Kidney tubule cell (primary cell): ENCODE results near the gene RASGRF1.
"Not testable (repeated sequence)": the region's sequence is repeated elsewhere in the genome, so short reads cannot be mapped to it uniquely, and the experiment has no call there.

Experiments used
- DNase-seq: peaks from one replicate; pipeline ENCODE4 v3.0.0-alpha.2; 2018; ENCODE audit warnings: low spot score

Gene RASGRF1

DNA sequence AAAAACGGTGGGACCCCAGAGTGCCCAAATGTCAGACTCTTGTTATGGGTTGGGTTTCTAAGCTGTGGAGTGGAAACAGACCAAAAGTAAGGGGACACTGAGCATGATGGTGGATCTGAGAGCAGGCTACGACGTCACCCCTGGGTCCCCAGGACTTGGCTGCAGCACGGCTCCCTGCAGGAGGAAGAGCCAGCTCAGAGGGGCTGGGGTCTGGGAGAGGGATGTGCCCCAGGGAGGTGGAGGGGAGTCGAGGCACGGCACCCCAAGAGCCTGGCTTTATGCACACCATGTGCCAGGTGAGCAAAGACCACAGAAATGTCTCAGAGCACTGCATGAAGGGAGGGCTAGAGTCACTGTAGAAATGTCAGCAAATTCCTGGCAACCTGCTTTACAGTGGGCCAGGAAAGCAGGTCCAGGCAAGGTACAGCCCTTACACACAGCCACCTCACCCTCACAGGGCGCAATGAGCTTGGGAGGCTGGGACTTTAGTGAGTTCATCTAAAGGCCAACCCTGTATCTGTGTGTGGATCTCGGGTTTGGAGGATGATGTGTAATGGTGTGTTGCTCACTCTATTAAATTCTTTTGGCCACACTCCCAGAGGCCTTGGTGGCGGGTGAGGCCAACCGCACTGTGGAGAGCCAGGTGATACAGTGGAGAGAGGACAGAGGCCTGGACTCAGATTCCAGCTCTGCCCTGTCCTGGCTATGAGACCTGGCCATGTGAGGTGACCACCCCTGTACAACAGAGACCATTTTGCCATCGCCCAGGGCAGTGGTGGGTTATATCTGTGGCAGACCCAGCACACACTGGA, 159.8 kb downstream of the RASGRF1 start:
- DNase-seq: peak; percentile 96

DNA sequence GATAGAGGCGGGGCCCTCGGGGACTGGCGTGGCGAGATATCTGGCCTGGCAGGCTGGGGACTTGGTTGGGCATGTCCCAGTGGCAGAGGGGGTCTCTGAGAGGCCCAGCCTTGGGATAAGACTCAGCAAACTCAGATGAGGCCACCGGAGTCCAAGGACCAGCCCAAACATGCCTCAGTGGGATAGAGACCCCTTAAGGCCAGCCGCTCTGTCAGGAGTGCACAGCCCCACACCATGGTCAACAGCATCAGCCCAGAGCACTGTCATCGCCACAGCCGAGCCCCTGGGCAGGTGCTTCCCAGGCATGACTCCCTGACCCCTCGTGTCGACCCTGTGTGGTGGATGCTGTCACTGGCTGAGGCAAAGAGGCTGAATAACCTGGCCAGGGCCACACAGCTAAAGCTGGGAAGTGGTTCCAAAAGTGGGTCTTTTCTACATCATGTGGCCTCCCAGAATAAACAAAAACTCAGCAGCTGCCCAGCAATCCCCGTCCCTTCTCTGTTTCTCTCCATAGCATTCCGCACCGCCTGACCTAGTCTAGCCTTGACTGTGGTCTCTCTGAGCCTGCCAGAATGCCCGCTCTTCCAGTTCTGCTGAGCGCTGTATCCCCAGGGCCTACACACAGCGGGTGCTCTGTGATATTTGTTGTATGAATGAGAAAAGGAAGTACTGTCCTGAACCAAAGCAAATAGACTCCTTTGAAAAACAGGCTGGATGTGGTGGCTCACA, 160.9 kb downstream of the RASGRF1 start:
- DNase-seq: no peak

DNA sequence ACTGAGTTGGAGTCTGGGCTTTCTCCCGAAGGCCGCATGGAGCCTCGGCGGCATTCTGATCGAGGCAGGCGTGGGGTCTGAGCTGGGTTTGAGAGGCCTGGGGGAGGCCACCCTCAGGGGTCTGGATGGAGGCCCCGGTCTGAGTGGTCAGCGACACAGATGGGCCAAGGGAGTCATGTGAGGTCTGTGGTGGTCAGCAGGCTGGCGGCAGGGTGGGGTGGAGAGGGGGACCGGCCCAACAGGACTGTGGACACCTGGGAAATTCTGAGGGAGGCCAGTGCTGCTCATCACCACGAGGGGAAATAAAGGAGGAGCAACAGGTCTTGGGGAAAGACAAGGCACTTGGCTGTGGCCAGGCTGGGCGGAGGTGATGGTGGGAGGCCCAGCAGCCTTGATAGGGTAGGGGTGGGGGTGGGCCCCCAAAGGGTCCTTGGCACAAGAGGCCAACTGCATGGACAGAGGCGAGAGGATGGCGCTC, 161.9 kb downstream of the RASGRF1 start:
- no peak for DNase-seq

DNA sequence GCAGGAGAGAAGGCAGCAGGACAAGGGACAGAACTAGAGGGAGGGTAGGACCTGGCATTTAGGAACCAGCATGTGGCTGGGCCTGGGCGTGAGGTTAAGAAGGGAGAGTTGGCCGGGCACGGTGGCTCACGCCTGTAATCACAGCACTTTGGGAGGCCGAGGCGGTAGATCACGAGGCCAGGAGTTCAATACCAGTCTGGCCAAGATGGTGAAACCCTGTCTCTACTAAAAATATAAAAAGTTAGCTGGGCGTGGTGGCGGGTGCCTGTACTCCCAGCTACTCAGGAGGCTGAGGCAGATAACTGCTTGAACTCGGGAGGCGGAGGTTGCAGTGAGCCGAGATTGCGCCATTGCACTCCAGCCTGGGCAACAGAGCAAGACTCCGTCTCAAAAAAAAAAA, 162.4 kb downstream of the RASGRF1 start:
- not testable (repeated sequence) for DNase-seq

DNA sequence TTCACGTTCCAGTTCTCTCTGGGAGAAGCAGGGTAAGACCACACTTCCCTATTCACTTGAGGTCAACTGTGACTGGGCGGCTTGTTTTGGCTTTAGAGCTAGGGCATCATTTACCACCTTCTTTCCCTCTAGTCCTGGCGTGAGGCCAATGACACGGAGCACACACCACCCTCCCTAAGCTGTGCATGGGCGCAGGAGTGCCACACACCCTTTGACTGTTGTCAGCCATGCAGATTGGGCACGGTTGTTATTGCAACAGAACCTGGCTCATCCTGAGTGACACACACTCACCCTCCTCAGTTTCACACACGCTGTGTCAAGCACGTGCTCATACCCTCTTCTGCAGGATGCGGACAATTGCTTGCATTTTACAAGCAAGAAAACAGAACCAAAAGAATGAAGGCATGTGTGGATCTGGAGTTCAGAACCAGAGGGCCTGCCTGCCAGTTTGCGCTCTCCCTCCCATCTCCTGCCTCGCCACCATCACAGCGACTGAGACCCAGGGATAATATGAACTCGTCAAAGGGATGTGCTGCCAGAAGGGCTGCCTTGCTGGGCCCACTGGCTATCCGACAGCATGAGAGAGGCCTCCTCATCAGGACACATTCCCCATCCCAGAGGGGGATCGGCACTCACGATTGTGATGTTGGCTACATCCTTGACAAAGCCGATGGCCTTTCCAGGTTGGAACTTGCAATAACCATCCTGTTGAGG, 163.3 kb downstream of the RASGRF1 start:
- no peak for DNase-seq

DNA sequence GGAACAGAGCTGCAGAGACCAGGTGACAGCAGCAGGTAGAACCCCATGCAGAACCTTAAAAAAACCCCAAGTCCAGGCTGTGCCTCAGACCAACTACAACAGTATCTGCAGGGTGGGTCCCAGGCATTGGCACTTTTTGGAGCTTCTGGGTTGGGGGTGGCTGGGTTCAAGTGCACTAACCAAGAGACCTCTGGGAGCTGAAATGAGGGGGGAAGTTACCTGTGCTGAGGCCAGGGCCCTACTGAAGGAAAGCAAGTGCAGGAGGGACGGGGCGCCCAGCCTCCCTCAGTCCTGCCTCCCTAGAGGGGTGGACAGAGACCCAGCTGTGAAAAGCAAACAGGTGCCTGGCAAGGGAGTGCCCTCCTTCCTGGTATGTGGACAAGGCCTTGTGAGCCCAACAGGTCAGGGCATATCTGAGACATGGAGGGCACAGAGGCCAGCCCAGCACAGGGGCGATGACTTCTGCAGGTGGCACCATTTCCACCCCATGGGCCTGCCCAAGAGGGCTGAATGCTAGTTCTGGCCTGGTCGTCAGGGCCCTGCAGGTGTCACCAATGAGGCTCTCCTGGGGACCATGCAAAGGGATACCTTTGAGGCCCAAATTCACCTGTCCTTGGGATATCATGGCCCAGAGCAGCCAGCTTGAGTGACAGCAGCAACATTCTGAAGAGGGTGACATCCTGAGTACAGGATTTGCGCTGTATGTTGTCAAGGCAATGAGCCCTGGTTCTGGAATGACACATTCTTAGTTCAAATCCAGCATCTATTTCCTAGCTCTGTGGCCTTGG, 164.4 kb downstream of the RASGRF1 start:
- DNase-seq: no peak

DNA sequence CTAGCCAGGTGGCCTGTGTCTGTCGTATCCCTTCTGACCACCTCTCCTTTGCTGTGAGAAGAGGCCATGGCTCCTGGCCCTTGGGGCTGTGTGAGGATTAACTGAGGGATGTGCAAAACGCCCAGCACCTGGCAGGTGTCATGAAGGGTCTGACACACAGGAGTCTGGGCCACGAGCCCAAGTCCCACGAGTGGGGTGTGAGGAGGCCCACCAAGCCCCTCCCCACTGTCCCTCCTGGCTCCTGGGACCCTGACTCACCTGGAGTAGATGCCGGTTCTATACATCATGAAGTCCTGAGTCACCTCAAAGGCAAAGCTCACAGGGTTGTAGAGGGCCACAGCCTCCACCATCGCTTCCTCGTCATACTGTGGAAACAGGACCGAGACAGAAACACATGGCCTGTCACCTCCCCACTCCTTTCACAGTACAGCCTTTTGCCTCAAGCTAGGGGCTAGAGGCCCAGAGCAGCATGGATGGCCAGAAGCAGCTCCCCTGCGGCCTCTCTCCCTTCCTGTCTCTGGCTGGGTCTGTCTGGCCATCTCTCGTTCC, 165.4 kb downstream of the RASGRF1 start:
- no peak for DNase-seq

DNA sequence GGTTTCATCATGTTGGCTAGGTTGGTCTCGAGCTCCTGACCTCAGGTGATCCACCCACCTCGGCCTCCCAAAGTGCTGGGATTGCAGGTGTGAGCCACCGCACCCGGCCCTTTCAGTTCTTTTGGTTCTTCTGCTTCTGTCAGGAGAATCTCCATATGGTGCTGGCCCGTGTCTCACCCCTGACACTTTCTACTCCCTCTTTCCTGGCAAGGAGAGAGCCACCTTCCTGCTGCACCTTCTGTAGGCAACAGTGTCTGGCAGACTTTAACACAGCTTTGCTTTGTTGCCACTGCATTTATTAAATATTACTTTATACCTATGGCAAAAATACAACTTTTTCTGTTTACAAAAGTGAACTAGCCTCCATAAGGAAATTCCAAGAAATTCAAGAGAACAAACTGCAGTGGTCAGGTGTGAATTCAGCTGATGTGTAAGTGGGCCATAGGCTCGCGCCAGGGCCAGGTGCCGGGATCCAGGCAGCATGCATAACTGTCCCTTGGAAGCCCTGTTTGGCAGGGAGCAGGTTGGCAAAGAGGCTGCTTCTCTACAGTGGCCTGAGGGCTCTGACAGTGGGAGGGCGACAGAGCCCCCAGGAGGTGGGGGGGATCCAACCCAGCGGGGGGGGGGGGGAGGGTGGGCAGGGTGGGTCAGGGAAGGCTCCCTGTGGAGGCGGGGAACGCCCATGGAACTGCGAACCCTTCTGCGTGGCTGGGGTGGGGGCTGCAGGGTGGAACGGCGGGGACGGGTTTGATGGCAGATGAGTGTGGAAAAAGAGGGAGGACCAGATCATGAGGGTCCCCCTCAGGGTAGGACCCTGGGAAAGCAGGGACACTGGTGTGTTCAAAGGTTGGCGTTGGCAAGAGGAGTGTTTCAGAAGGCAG, 166.9 kb downstream of the RASGRF1 start:
- no peak for DNase-seq

DNA sequence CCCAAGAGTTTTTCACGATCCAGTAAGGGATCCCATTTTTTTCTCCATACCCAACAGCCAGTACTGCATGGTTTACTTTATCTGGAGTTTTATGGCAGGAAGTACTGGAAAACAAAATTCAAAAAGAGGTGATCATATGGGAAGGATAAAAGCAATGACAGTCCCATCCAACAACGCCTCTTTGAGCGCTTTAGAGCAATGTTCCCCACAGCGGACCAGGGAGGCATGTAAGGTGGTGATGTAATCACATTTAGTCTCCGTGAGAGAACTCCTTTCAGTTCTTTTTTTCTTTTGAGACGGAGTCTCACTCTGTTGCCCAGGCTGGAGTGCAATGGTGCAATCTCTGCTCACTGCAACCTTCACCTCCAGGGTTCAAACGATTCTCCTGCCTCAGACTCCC, 167.6 kb downstream of the RASGRF1 start:
- no peak for DNase-seq

DNA sequence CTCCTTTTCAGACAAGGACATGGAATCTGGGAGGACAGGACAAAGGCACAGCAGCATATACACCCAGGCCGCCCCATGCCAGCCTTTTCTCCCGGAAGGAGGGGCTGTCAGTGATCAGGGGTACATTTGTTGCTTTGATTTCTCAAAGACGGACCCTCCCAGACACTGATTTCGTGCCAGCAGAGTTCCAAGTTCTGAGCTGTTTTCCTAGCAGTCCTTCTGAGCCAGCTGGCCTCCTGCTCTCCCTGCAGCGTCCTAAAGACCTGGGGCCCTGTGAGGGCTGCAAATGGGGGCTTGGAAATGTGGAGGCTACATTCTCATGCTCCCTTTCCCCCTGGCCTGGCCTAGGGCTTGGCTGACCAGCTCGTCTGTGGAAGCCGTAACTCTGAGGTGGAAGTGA, 168.1 kb downstream of the RASGRF1 start:
- no peak for DNase-seq

DNA sequence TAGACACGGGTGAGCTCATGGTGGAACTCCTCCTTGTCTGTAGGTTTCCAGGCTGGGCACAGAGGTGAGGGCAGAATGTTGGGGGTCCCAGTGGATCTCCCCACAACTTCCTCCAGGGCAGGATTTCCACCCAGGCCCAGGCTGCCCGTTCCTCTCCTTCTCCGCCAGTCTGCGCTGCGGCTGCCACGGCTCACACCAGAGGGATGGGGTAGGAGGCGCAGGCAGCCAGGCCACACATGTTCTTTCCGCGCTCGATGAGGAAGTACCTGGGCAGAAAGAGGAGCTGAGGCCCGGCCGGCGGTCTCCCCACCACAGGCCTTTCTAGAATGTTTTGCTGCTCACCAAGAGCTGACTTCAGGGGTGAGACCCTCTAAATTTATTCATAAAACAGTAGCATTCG, 168.6 kb downstream of the RASGRF1 start:
- DNase-seq: no peak

DNA sequence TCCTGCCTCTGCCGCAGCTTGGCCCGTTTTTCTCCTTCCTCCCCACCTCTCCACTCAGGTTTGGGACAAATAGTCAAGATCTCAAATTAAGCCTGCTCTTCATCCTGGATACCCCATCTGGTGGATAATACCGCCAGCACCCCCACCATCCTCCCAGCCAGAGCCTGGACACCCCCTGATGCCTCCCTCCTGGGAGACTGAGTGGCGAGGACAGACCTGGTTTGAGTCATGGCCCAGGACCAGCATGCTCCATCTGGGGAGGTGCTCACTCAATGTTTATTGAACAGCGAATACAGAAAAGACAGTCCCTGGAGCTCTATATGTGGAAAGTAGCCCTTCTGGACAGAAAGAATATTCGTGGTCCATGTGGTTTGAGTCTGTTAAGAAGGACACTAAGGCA, 169.1 kb downstream of the RASGRF1 start:
- no peak for DNase-seq

DNA sequence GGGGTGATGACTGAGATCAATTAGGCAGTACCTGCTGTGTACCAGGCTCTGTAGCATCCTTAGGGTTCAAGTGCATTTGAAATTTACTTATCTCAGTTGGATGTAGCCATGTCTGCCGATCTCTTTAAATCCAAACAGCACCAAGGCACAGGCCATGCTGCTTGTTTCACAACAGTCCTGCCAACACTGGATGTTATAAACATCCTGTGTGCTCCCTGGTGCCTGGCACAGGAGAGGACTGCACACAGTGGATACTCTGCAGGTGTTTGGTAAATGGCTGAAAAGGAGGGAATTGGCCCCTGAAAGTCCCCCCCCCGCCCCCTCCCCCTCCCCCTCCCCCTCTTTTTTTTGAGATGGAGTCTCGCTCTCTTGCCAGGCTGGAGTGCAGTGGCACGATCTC, 172.7 kb downstream of the RASGRF1 start:
- no peak for DNase-seq

DNA sequence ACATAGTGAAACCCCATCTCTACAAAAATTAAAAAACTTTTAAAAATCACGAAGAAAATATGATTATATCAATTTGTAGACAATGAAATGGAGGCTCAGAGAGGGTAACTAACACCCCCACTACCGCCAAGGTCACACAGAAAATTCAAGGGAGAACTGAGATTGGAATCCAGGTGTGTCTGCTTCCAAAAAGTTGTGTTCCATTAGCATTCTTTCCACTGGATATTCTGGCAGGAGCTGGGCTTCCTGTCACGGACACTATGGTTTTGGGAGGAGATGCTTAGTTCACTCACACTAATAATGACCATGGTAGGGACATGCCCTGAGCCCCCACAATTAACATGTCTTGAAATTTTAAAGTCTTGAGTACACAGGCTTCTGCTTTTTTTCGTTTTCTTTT, 174.5 kb downstream of the RASGRF1 start:
- no peak for DNase-seq

DNA sequence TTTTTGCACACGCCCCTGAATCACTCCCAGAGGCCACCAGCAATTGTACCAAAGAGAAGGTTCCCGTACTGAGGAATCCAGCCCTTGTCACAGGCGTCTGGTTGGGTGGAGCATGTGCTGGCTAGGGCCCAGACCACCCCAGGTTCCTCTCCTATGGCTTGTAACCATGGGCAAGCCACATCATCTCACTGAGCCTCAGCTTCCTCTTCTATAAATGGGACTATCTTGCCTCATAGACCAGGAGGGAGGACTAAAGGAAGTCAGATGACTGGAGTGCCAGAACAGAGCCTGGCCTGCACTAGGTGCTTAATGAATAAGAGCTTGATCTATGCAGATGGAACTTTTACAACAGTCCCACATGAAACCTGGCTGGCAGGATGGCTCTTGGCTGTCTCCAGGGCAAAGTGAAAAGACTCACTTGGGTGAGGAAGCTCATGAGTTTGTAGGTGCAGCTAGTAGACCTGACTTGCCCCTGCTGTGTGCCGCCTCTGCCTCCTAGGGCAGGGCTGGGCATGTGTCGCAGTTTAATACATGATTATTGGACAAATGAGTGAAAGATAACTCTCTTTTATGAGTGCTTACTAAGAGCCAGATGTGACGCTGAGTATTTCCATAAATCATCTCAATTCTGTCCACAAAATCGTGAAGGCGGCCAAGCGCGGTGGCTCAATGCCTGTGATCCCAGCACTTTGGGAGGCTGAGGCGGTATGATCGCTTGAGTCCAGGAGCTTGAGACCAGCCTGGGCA, 175.1 kb downstream of the RASGRF1 start:
- peak; percentile 23 for DNase-seq

DNA sequence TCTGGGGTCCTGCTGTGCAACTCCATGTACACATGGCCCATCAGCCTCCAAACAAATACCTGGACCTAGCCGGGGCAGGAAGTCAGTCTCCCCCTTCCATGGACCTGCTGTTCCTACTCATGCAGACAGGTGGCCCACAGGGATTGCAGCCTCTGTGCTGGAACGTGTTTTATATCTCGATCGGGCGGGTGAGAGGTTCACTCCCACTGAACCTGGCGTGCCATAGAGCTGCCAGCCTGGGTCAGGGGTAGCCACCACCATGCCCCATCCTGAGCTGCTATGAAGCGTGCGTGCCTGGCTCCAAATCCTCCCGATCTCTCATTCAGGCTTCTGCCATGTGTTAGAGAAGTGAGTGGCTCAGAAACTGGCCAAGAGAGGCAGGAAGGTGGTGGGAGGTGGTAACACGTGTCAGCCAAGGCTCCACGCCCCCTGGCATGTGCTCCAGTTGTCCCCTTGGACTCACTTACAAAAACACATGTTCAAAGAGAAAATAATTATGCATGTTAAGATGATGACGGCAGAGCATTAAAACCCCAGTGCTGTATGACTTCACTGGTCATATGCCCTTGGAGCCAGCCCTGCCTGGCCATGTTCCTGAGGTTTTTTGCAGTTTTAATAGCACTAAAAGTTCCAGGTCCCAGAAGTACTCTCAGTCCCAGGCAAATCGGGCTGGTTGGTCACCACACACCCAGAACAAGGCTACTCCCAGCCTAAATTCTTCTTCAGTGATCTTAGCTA, 176.4 kb downstream of the RASGRF1 start:
- DNase-seq: peak; percentile 63

DNA sequence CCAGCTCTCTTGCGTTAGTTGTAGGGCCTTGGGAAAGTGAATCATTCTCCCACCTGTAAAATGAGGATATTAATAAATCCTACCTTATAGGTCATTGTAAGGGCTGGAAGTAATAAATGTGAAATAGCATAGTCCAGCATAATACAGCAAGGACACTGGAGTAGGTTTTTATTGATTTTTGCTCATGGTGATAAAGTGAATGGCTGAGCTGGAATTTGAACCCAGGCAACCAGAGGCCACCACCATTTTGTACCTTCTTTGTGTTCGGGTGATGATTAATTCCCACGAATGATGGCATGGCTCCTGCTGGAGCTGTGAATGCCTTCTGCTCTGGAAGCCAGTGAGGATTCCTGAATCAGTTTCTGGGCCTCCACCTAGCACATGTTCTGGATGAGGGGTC, 177.6 kb downstream of the RASGRF1 start:
- no peak for DNase-seq

DNA sequence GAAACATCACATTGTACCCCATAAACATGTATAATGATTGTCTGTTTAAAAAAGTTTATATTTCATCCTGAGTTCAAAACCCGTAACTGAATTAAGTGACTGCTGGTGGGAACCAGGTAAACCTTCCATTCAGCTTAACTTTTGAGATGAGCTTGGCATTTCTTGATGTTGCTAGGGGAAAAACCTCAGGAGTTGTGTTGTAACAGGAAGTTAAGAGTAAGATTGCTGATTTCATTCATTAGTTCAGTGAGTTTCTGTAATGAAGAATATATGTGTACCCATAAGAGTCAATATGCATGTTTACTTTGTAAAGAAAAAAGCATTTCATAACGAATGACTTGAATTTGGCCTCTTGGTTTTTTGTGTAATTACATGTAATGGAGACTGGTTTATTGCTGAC, 178.3 kb downstream of the RASGRF1 start:
- DNase-seq: no peak

DNA sequence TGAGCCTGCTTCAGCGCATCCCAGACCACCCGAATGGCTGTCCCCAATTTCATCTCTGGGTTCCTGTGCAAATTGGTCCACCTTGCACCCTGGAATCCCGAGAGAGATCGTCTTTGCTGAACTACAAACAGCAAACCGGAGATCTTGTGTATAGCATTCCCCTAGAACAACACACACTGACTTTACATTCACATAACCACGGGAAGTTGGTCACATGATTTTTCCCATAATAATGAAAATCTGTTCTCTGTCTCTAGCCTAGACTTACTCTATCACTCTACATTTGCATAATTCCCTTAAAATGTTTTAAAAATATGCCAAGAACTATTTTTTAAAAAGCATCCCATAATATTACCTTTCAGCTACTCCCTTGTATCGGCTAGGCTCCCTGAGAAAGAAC, 180.3 kb downstream of the RASGRF1 start:
- no peak for DNase-seq
